ENCODE data around the gene CENPU. TPM values are rescaled to one million over a fixed set of nuclear protein-coding genes. Genes with fewer than 3 reads are reported as not detected.
A peak's percentile ranks its signal among the peaks of the same experiment; 100 is the strongest.
"Not testable (repeated sequence)": the region's sequence is repeated elsewhere in the genome, so short reads cannot be mapped to it uniquely, and the experiment has no call there.

Gene CENPU
- total and polyA plus RNA-seq, 5 experiments from 2014 or later = 1.7 to 2.8 (median 1.9) TPM; not detected in 1

GRCh38 chr4:184671101-184671500 lies 62.8 kb downstream of the CENPU start:
- Mint-ChIP-seq H3K4me1 (peaks cover 17 to 27% (median 21%) of the 10 kb centered on the region in 4 donors), H3K9me3 (peaks cover 0 to 1% (median 0%) of the 10 kb centered on the region in 9 donors), H3K4me3 (no peak overlapping the region), H3K27ac (no peak overlapping the region), H3K36me3 (peaks cover 11 to 61% (median 26%) of the 10 kb centered on the region in 3 donors), H3K27me3 (no peaks in the 10 kb centered on the region)
- DNase-seq = no peak
- POLR2A ChIA-PET = no interaction called here
- no peak for ATAC-seq

GRCh38 chr4:184669251-184669650 lies 64.6 kb downstream of the CENPU start:
- POLR2A ChIA-PET = interaction anchor here (1.3 to 2.3 kb wide), 2 partner anchors 11 to 20 kb away, joined by 3 to 10 read pairs; partner anchors contain the start of genes CASP3 and PRIMPOL
- H3K4me1 Mint-ChIP-seq = peaks cover 20 to 27% (median 21%) of the 10 kb centered on the region in 4 donors
- no peak overlapping the region for H3K4me3 Mint-ChIP-seq
- H3K27me3 Mint-ChIP-seq = no peaks in the 10 kb centered on the region
- H3K27ac Mint-ChIP-seq = peak overlapping the region in 7 of 10 donors; percentile 38 to 84 (median 67)
- ATAC-seq (no peak), DNase-seq (no peak)
- peaks cover 9 to 59% (median 22%) of the 10 kb centered on the region in 3 donors for H3K36me3 Mint-ChIP-seq
- peaks cover 0 to 1% (median 0%) of the 10 kb centered on the region in 9 donors for H3K9me3 Mint-ChIP-seq

- Mint-ChIP-seq H3K4me1 (peaks cover 20 to 27% (median 21%) of the 10 kb centered on the region in 4 donors), H3K27me3 (no peaks in the 10 kb centered on the region), H3K36me3 (peaks cover 8 to 54% (median 22%) of the 10 kb centered on the region in 3 donors), H3K4me3 (peak overlapping the region in 4 of 10 donors; percentile 4 to 30 (median 14)), H3K9me3 (peaks cover 0 to 1% (median 0%) of the 10 kb centered on the region in 9 donors), H3K27ac (peak overlapping the region; percentile 17 to 93 (median 72))
- peak in 1 of 2 donors; percentile 65 for ATAC-seq
- POLR2A ChIA-PET = interaction anchor here (1.3 to 2.3 kb wide), 2 partner anchors 11 to 20 kb away, joined by 3 to 10 read pairs; partner anchors contain the start of genes CASP3 and PRIMPOL
- peak in 2 of 10 donors; percentile 22 to 28 for DNase-seq
Measured at GRCh38 chr4:184668511-184669114, 65.3 kb downstream of the CENPU start.

GRCh38 chr4:184668096-184668495 lies 65.8 kb downstream of the CENPU start:
- ATAC-seq = peak in 1 of 2 donors; percentile 47
- H3K36me3 Mint-ChIP-seq = peaks cover 8 to 49% (median 25%) of the 10 kb centered on the region in 3 donors
- POLR2A ChIA-PET = interaction anchor here (1.3 to 2.3 kb wide), 2 partner anchors 10 to 19 kb away, joined by 3 to 10 read pairs; partner anchors contain the start of genes CASP3 and PRIMPOL
- H3K27me3 Mint-ChIP-seq = no peaks in the 10 kb centered on the region
- peaks cover 0 to 1% (median 0%) of the 10 kb centered on the region in 9 donors for H3K9me3 Mint-ChIP-seq
- H3K4me1 Mint-ChIP-seq = peaks cover 20 to 27% (median 21%) of the 10 kb centered on the region in 4 donors
- H3K27ac Mint-ChIP-seq = peak overlapping the region in 9 of 10 donors; percentile 18 to 93 (median 67)
- peak overlapping the region in 3 of 10 donors; percentile 3 to 20 (median 8) for H3K4me3 Mint-ChIP-seq
- DNase-seq = no peak

GRCh38 chr4:184666670-184667069 lies 67.2 kb downstream of the CENPU start:
- peaks cover 20 to 27% (median 21%) of the 10 kb centered on the region in 4 donors for H3K4me1 Mint-ChIP-seq
- POLR2A ChIA-PET = no interaction called here
- H3K36me3 Mint-ChIP-seq = peaks cover 8 to 38% (median 15%) of the 10 kb centered on the region in 3 donors
- no peak overlapping the region for H3K4me3 Mint-ChIP-seq
- DNase-seq (no peak), ATAC-seq (no peak)
- peak overlapping the region in 1 of 10 donors; percentile 65 for H3K27ac Mint-ChIP-seq
- no peaks in the 10 kb centered on the region for H3K27me3 Mint-ChIP-seq
- H3K9me3 Mint-ChIP-seq = peaks cover 0 to 1% (median 0%) of the 10 kb centered on the region in 9 donors

- no peak overlapping the region for H3K4me3 Mint-ChIP-seq
- H3K9me3 Mint-ChIP-seq = peaks cover 0 to 1% (median 0%) of the 10 kb centered on the region in 9 donors
- no peaks in the 10 kb centered on the region for H3K27me3 Mint-ChIP-seq
- POLR2A ChIA-PET = no interaction called here
- DNase-seq (no peak), ATAC-seq (no peak)
- H3K36me3 Mint-ChIP-seq = peaks cover 8 to 43% (median 11%) of the 10 kb centered on the region in 3 donors
- H3K4me1 Mint-ChIP-seq = peaks cover 17 to 21% (median 19%) of the 10 kb centered on the region in 4 donors
- H3K27ac Mint-ChIP-seq = no peak overlapping the region
Measured at GRCh38 chr4:184664445-184665210, 69.3 kb downstream of the CENPU start.

- H3K27me3 Mint-ChIP-seq = no peaks in the 10 kb centered on the region
- peaks cover 0 to 4% (median under 1%) of the 10 kb centered on the region in 4 donors for H3K4me1 Mint-ChIP-seq
- peaks cover 0 to 40% (median 18%) of the 10 kb centered on the region in 3 donors for H3K36me3 Mint-ChIP-seq
Measured at GRCh38 chr4:184662236-184662635, 71.7 kb downstream of the CENPU start.

GRCh38 chr4:184660978-184661377 lies 72.9 kb downstream of the CENPU start:
- POLR2A ChIA-PET = interaction anchor here (1.8 to 2.3 kb wide), 2 partner anchors 11 to 12 kb away, joined by 4 to 8 read pairs; partner anchors contain the start of genes CASP3 and PRIMPOL
- H3K27ac Mint-ChIP-seq = no peak overlapping the region

More at GRCh38 chr4:184662236-184662635, 71.7 kb downstream of the CENPU start:
- POLR2A ChIA-PET = interaction anchor here (2.3 kb wide), 1 partner anchor 12 kb away, joined by 8 read pairs; the partner anchor contains the start of genes CASP3 and PRIMPOL
- Mint-ChIP-seq H3K4me3 (no peak overlapping the region), H3K9me3 (no peaks in the 10 kb centered on the region), H3K27ac (no peak overlapping the region)
- no peak for DNase-seq
- no peak for ATAC-seq

GRCh38 chr4:184657820-184658219 lies 76.1 kb downstream of the CENPU start:
- H3K27me3 Mint-ChIP-seq, H3K9me3 Mint-ChIP-seq, DNase-seq, H3K27ac Mint-ChIP-seq, H3K4me3 Mint-ChIP-seq, H3K4me1 Mint-ChIP-seq, ATAC-seq: not testable (repeated sequence)
- POLR2A ChIA-PET = interaction anchor here (1.0 kb wide), 1 partner anchor 11 kb away, joined by 3 read pairs; no protein-coding TSS in a partner anchor
- peaks cover 0 to 38% (median 24%) of the 10 kb centered on the region in 3 donors for H3K36me3 Mint-ChIP-seq

More at GRCh38 chr4:184660978-184661377, 72.9 kb downstream of the CENPU start:
- Mint-ChIP-seq H3K36me3 (peaks cover 0 to 34% (median 20%) of the 10 kb centered on the region in 3 donors), H3K27me3 (no peaks in the 10 kb centered on the region), H3K9me3 (no peaks in the 10 kb centered on the region), H3K4me1 (peaks cover 0 to 8% (median 2%) of the 10 kb centered on the region in 4 donors), H3K4me3 (no peak overlapping the region)
- ATAC-seq (no peak), DNase-seq (no peak)

GRCh38 chr4:184657144-184657543 lies 76.8 kb downstream of the CENPU start:
- no peaks in the 10 kb centered on the region for H3K27me3 Mint-ChIP-seq
- ATAC-seq (no peak), DNase-seq (no peak)
- H3K4me1 Mint-ChIP-seq = peaks cover 2 to 10% (median 6%) of the 10 kb centered on the region in 4 donors
- H3K9me3 Mint-ChIP-seq = no peaks in the 10 kb centered on the region
- H3K4me3 Mint-ChIP-seq = no peak overlapping the region
- H3K27ac Mint-ChIP-seq = peak overlapping the region in 1 of 10 donors; percentile 49
- POLR2A ChIA-PET = no interaction called here
- peaks cover 0 to 38% (median 24%) of the 10 kb centered on the region in 3 donors for H3K36me3 Mint-ChIP-seq

- no peaks in the 10 kb centered on the region for H3K9me3 Mint-ChIP-seq
- ATAC-seq = no peak
- H3K4me1 Mint-ChIP-seq = peaks cover 4 to 16% (median 8%) of the 10 kb centered on the region in 4 donors
- peaks cover 0 to 33% (median 24%) of the 10 kb centered on the region in 3 donors for H3K36me3 Mint-ChIP-seq
- H3K4me3 Mint-ChIP-seq = no peak overlapping the region
- H3K27me3 Mint-ChIP-seq = no peaks in the 10 kb centered on the region
- no peak for DNase-seq
- peak overlapping the region in 1 of 10 donors; percentile 15 for H3K27ac Mint-ChIP-seq
- POLR2A ChIA-PET = no interaction called here
Measured at GRCh38 chr4:184655889-184656869, 77.7 kb downstream of the CENPU start.
